HTERT RPE-1 (cell line): Measurements from ENCODE around the gene KIT.

ENCODE experiments used
- in situ Hi-C: fragments of 300-500 bp; cut with MboI; formaldehyde crosslinking; loops from 4 replicates; pipeline ENCODE4 v1.14.3; 2020; ENCODE audit warnings: low sequenced_read_pairs

The KIT gene

GRCh38 chr4:54695788-54696187 is 38.0 kb downstream of the KIT start:
- in situ Hi-C loops = no loop called here

GRCh38 chr4:54696649-54697048 is 38.9 kb downstream of the KIT start:
- in situ Hi-C loops = no loop called here

- in situ Hi-C loops = no loop called here
Measured at GRCh38 chr4:54700986-54701385, 43.2 kb downstream of the KIT start.

GRCh38 chr4:54703182-54703581 is 45.4 kb downstream of the KIT start:
- in situ Hi-C loops = no loop called here

- in situ Hi-C loops = no loop called here
Measured at GRCh38 chr4:54707406-54707805, 49.6 kb downstream of the KIT start.

GRCh38 chr4:54708339-54709279 is 50.9 kb downstream of the KIT start:
- in situ Hi-C loops = no loop called here

GRCh38 chr4:54709400-54709799 is 51.6 kb downstream of the KIT start:
- in situ Hi-C loops = no loop called here

- in situ Hi-C loops = no loop called here
Measured at GRCh38 chr4:54712206-54712605, 54.4 kb downstream of the KIT start.

GRCh38 chr4:54714631-54715030 is 56.9 kb downstream of the KIT start:
- in situ Hi-C loops = no loop called here

GRCh38 chr4:54716478-54717065 is 58.8 kb downstream of the KIT start:
- in situ Hi-C loops = no loop called here

GRCh38 chr4:54717694-54718093 is 59.9 kb downstream of the KIT start:
- in situ Hi-C loops = no loop called here

- in situ Hi-C loops = no loop called here
Measured at GRCh38 chr4:54719378-54719777, 61.6 kb downstream of the KIT start.

- in situ Hi-C loops = no loop called here
Measured at GRCh38 chr4:54723220-54723619, 65.5 kb downstream of the KIT start.

- in situ Hi-C loops = no loop called here
Measured at GRCh38 chr4:54723820-54724219, 66.1 kb downstream of the KIT start.

GRCh38 chr4:54726907-54727306 is 69.2 kb downstream of the KIT start:
- in situ Hi-C loops = no loop called here

- in situ Hi-C loops = no loop called here
Measured at GRCh38 chr4:54727346-54727745, 69.6 kb downstream of the KIT start.

- in situ Hi-C loops = no loop called here
Measured at GRCh38 chr4:54728368-54728767, 70.6 kb downstream of the KIT start.

- in situ Hi-C loops = no loop called here
Measured at GRCh38 chr4:54729256-54729655, 71.5 kb downstream of the KIT start.

GRCh38 chr4:54730581-54730980 is 72.8 kb downstream of the KIT start:
- in situ Hi-C loops = no loop called here

GRCh38 chr4:54731552-54731951 is 73.8 kb downstream of the KIT start:
- in situ Hi-C loops = no loop called here

GRCh38 chr4:54731976-54732375 is 74.2 kb downstream of the KIT start:
- in situ Hi-C loops = no loop called here

- in situ Hi-C loops = no loop called here
Measured at GRCh38 chr4:54737421-54737820, 79.7 kb downstream of the KIT start.
